Smooth muscle cell (in vitro differentiated cells): Measurements from ENCODE around the gene ROR2. TPM values are rescaled to one million over a fixed set of nuclear protein-coding genes. Genes with fewer than 3 reads are reported as not detected.

Experiments
- DNase-seq: peaks from one replicate; lab custom pipeline; 2025; ENCODE audit not compliant: unreplicated experiment; lab: John Stamatoyannopoulos, UW
- H2AFZ ChIP-seq: fragments of 200-600 bp; sonication (generic); 2 replicates; pipeline ENCODE4 v1.6.0; 2016; ENCODE audit warnings: antibody characterized with exemption, low read depth, mild to moderate bottlenecking
- H3F3A ChIP-seq: fragments of 200-600 bp; sonication (generic); 2 replicates; pipeline ENCODE4 v1.6.0; 2017; ENCODE audit warnings: antibody characterized with exemption, low read depth
- H3K27ac ChIP-seq: fragments of 200-600 bp; sonication (generic); 2 replicates; pipeline ENCODE4 v1.5.1; 2016; ENCODE audit warnings: low read depth, mild to moderate bottlenecking
- H3K27me3 ChIP-seq: fragments of 200-600 bp; sonication (generic); 2 replicates; pipeline ENCODE4 v1.6.1; 2016; ENCODE audit warnings: low read depth, mild to moderate bottlenecking
- H3K36me3 ChIP-seq: fragments of 200-600 bp; sonication (generic); 2 replicates; pipeline ENCODE4 v1.5.1; 2016; ENCODE audit warnings: low read depth
- H3K4me1 ChIP-seq: fragments of 200-600 bp; sonication (generic); 2 replicates; pipeline ENCODE4 v1.5.1; 2016; ENCODE audit warnings: low read depth
- H3K4me2 ChIP-seq: fragments of 200-600 bp; sonication (generic); 2 replicates; pipeline ENCODE4 v1.6.0; 2016; ENCODE audit warnings: mild to moderate bottlenecking
- H3K4me3 ChIP-seq: fragments of 200-600 bp; sonication (generic); 2 replicates; pipeline ENCODE4 v1.5.1; 2016; ENCODE audit warnings: mild to moderate bottlenecking
- H3K79me2 ChIP-seq: fragments of 200-600 bp; sonication (generic); 2 replicates; pipeline ENCODE4 v1.6.0; 2016; ENCODE audit warnings: low read depth, mild to moderate bottlenecking
- H3K9ac ChIP-seq: fragments of 200-600 bp; sonication (generic); 2 replicates; pipeline ENCODE4 v1.6.0; 2016; ENCODE audit warnings: low read depth
- H3K9me3 ChIP-seq: fragments of 200-600 bp; sonication (generic); replicated peaks from 2 replicates; pipeline ENCODE4 v1.5.1; 2016; ENCODE audit warnings: low read depth
- H4K20me1 ChIP-seq: fragments of 200-600 bp; sonication (generic); 2 replicates; pipeline ENCODE4 v1.6.0; 2016; ENCODE audit warnings: low read depth
- WGBS: methylation state at CpG from one replicate; pipeline ENCODE4 v1.1.7; 2016; ENCODE audit warnings: low lambda C conversion rate; 5-methylcytosine and 5-hydroxymethylcytosine counted together
- polyA plus RNA-seq: library from polyadenylated mRNA; unstranded; fragments of >200 nt; fragmentation: Nextera tagmentation; extraction: Ambion mirVana; gene quantifications from 2 replicates; pipeline ENCODE4 v1.2.1, GENCODE V29; 2016
- total RNA-seq: library from RNA; depleted of rRNA; stranded (reverse); fragments of >200 nt; gene quantifications from 2 replicates; pipeline ENCODE4 v1.2.3, GENCODE V29; 2014
- TF ChIP-seq, protein P1 (sequence below): fragments of 200-600 bp; sonication (generic); IDR thresholded peaks from 2 replicates; pipeline ENCODE4 v1.5.1; 2017; ENCODE audit warnings: borderline replicate concordance, mild to moderate bottlenecking, antibody characterized with exemption; ENCODE audit not compliant: insufficient read depth, poor library complexity, severe bottlenecking

ROR2 gene
- total and polyA plus RNA-seq, 2 experiments from 2014 or later: 16.7 to 21.7 TPM

GRCh38 chr9:91770229-91770628 is 179.8 kb downstream of the ROR2 start:
- Histone ChIP-seq H2AFZ (no peak overlapping the region), H3K36me3 (no peaks in the 10 kb centered on the region), H3K4me3 (no peak overlapping the region), H3K9ac (no peak overlapping the region), H3K4me2 (peak overlapping the region; percentile 73), H3F3A (peaks cover 19% of the 10 kb centered on the region), H4K20me1 (no peaks in the 10 kb centered on the region), H3K4me1 (peaks cover 15% of the 10 kb centered on the region), H3K27ac (peak overlapping the region; percentile 59), H3K79me2 (no peaks in the 10 kb centered on the region), H3K27me3 (no peaks in the 10 kb centered on the region), H3K9me3 (no peaks in the 10 kb centered on the region)
- 92% methylated on average over 10 of the region's 10 CpGs for WGBS
- no peak for DNase-seq
- TF ChIP-seq, protein P1, sequence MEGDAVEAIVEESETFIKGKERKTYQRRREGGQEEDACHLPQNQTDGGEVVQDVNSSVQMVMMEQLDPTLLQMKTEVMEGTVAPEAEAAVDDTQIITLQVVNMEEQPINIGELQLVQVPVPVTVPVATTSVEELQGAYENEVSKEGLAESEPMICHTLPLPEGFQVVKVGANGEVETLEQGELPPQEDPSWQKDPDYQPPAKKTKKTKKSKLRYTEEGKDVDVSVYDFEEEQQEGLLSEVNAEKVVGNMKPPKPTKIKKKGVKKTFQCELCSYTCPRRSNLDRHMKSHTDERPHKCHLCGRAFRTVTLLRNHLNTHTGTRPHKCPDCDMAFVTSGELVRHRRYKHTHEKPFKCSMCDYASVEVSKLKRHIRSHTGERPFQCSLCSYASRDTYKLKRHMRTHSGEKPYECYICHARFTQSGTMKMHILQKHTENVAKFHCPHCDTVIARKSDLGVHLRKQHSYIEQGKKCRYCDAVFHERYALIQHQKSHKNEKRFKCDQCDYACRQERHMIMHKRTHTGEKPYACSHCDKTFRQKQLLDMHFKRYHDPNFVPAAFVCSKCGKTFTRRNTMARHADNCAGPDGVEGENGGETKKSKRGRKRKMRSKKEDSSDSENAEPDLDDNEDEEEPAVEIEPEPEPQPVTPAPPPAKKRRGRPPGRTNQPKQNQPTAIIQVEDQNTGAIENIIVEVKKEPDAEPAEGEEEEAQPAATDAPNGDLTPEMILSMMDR: no peak

DNA sequence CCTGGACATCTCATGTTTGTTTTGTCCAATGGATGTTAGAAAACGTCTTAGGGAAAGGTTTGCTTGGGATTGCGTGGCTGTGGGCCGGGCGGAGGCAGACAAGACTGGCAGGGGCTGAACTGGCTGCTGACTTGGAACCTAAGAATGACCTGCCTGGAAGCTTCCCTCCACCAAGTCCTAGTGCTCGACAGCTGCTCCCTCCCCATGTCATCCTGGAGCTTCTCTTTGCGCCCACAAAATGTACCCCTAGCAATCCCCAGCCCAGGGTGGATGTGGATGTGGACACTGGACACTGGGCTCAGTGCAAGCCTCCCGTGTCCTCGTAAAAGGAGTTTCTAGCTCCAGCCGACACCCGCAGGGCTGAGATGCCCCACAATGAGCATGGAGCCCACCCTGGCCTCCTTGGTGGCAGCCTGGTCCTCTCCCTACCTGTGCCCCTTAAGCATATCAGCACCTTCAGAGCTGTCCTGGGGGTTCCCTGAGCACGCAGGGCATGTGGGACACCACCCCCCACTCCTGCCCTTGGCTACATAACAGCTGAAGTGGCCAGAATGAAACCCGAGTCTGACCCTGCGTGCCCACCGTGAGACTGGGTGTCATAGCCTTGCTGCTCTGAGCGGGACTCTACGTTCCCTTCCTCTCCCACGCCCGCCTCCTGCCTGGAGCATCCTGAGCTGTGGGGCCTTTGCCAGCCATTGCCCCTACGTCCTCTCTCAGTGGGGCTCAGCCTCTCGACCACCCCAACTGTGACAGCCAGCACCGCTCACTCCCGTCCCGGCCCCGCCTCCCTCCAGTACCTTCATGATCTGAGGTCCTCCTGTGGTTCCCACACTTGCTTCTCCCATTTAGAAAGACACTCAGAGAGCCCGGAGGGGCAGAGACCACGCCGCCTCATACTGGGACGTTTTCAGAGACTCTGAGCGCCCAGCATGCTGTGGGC is 180.8 kb downstream of the ROR2 start:
- no peak overlapping the region for H3K9ac ChIP-seq
- TF ChIP-seq, protein P1: no peak
- 95% methylated on average over 29 of the region's 29 CpGs for WGBS

DNA sequence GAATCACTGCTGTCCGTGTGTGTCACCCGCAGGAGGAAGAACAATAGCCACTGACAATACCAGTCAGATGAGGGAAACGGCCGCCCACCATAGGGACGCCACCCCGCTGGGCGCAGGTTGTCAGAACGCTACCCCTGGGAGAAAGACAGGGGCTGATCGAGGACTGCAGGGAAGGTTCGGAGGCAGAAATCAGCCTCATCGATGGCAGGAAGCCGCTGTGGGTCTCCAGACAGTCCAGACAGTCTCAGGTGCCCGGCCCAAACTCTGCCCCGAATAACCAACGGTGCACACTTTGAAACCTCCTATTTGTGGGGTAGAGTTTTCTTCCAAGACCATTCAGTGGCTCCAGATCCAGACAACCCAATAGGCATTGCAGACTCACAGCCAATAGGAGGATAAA is 181.5 kb downstream of the ROR2 start:
- WGBS: 95% methylated on average over 15 of the region's 15 CpGs
- no peak for DNase-seq
- peaks cover 19% of the 10 kb centered on the region for H3F3A ChIP-seq
- H3K4me3 ChIP-seq: no peak overlapping the region
- H2AFZ ChIP-seq: no peak overlapping the region
- H3K9ac ChIP-seq: no peak overlapping the region
- peaks cover 15% of the 10 kb centered on the region for H3K4me1 ChIP-seq
- H3K27me3 ChIP-seq: no peaks in the 10 kb centered on the region
- H3K27ac ChIP-seq: no peak overlapping the region
- peaks cover 5% of the 10 kb centered on the region for H3K9me3 ChIP-seq
- no peaks in the 10 kb centered on the region for H4K20me1 ChIP-seq
- H3K36me3 ChIP-seq: peaks cover 5% of the 10 kb centered on the region
- TF ChIP-seq, protein P1: no peak
- H3K4me2 ChIP-seq: no peak overlapping the region
- H3K79me2 ChIP-seq: peaks cover 4% of the 10 kb centered on the region

More for the DNA sequence above, 180.8 kb downstream of the ROR2 start:
- Histone ChIP-seq H2AFZ (no peak overlapping the region), H3K4me2 (no peak overlapping the region), H3K4me3 (no peak overlapping the region), H3K36me3 (peaks cover 4% of the 10 kb centered on the region), H3F3A (peaks cover 19% of the 10 kb centered on the region), H3K9me3 (peaks cover 5% of the 10 kb centered on the region), H3K27ac (no peak overlapping the region), H3K4me1 (peaks cover 15% of the 10 kb centered on the region), H3K27me3 (no peaks in the 10 kb centered on the region), H3K79me2 (no peaks in the 10 kb centered on the region), H4K20me1 (no peaks in the 10 kb centered on the region)
- no peak for DNase-seq
